ENCODE data around the gene TRPC3.
A peak's percentile ranks its signal among the peaks of the same experiment; 100 is the strongest.

The TRPC3 gene

DNA sequence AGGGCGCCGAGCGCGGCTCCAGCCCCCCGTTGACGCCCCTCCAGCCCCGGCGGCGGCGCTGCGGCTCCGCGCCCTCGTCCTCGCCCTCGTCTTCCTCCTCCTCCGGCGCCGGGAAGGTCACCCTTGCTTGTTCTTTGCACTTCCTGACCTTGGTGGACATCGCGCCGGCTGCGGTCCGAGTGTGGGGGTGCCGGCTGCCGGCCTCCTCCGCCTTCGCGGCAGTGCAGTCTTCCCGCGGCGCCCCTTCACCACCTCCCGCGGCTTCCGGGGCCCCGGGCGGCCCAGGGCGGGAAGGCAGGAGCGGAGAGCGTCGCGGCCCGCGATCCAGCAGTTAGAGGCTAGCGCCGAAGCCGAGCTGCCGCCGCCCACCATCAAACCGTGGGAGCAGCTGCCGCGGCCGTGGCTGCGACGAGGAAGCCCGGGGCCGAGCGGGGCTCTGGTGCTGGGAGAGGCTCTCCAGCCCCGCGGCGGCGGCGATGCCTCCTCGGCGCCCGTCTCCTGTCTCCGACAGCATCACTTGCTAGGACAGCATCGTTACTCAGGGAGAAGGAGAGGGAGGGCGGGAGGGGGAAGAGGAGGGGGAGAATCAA is at the start of gene TRPC3:
TRPC3 (minus strand) TSS at position 540 of the 590 bp plus-strand sequence; CDS start at position 160, 380 bp downstream.
- DNase-seq (ENCODE audit: low read depth): peak; percentile 17

DNA sequence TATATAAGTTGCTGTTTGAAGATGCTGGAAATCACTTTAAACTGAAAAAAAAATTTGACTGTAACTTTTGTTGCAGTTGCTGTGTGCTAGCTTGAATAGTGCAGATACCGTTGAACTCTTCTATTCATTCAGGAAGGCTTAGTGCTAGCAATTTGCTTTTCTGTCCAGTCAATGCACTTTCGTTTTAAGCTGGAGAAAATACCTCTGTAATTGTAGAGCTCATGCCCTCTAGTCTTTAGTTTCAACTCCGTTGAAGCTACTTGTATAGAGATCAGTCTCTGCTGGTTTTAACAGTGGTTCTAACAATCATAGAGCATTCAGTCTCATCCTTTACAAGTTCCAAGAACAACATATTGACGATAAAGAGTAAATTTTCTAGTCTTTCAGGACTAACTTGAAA is 49.0 kb upstream of the TRPC3 start:
- DNase-seq (ENCODE audit: low read depth): no peak

DNA sequence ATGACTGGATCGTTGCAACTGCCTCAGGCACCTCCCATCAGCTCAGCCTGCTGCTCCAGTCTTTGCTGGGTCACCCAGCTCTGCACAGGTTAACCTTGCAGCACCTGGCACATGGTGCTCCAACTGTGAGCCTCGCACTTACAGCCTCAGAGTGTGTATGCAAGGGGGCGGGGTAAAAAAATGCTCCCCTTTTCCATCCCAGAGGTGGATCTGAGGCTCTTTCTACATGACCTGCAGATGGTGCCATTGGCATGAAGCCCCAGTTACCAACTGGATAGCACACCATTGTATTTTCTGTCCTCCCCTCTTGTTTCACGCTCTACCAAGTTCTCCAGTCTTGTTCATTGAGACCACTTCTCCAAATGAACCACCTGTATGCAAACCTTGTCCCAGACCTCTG is 46.2 kb upstream of the TRPC3 start:
- DNase-seq (ENCODE audit: low read depth): no peak

DNA sequence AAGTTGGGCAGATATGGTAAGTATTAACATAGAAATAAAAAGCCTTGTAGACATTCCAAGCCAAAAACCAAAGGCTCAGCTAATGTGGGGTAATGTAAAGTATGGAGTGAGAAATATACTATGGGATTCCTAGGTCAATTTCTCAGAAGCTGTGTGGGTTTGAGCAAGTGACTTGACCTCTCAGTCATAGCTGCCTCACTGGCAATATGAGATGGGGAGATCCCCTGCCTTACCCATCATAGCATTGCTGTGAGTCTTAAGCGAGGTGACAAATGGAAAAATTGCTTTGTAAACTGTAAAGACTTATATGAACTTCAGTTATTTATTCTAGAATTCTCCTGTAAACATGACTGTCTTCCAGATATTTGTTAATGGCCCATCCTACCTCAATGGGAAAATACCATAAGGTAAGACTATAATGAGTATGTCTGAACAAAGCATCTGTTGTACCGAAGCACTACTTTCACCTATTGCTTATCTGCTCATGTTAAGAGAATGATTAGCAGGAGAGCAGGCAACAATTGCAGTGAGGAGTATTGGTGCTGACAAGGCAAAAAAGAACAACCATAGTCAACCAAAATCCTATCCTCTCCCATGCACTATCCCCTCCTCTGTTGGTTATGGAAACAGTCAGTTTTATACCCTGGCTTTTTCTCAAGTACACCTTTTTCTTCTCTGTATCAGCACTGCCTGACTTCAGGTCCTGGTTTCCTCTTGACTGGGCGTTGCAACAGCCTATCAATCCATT is 44.1 kb upstream of the TRPC3 start:
- no peak for DNase-seq (ENCODE audit: low read depth)

GRCh38 chr4:121991968-121992367 is 40.1 kb upstream of the TRPC3 start:
- DNase-seq (ENCODE audit: low read depth): no peak

GRCh38 chr4:121990489-121990888 is 38.6 kb upstream of the TRPC3 start:
- DNase-seq (ENCODE audit: low read depth): no peak

- DNase-seq (ENCODE audit: low read depth): no peak
These were observed 37.9 kb upstream of the TRPC3 start for GRCh38 chr4:121989715-121990114.

DNA sequence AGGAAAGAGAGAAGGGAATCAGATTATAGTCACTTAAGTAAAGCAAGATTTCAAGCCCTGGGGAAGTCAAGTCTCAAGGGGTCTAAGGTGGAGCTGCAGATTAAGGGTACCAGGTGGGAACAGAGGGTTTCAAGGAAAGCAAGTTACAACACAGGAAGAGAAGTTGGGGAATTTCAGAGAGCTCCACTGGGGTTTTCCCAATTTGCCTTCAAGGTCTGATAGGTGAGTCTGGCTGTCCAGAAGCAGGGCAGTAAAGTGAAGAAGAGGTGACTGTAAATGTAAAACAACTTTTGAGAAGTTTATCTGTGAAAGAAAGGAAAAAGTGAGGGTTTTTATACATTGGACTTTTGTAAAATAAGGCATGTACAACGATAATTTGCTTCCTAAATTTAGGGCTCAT is 37.1 kb upstream of the TRPC3 start:
- no peak for DNase-seq (ENCODE audit: low read depth)

- no peak for DNase-seq (ENCODE audit: low read depth)
These were observed 28.8 kb upstream of the TRPC3 start for GRCh38 chr4:121980643-121981042.

- no peak for DNase-seq (ENCODE audit: low read depth)
These were observed 26.3 kb upstream of the TRPC3 start for GRCh38 chr4:121978172-121978516.

- DNase-seq (ENCODE audit: low read depth): no peak
These were observed 25.7 kb upstream of the TRPC3 start for GRCh38 chr4:121977251-121978171.

DNA sequence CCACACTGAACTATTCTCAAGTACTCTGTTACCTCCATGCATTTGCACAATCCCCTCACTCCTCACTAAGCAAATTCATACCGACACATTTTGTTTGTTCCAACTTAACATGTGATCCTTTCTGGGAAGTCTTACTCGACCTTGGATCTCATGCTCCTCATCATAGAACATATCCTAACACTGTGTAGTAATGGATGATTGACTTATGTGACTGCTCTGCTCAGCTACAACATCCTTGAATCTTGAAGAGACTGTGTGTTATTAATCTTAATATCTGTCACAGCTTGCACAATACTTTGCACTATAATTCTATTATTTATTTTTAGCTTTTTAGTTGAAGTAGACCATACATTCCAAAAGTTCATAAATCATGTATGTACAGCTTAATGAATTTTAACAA is 23.9 kb upstream of the TRPC3 start:
- no peak for DNase-seq (ENCODE audit: low read depth)

GRCh38 chr4:121973816-121974215 is 22.0 kb upstream of the TRPC3 start:
- DNase-seq (ENCODE audit: low read depth): no peak

DNA sequence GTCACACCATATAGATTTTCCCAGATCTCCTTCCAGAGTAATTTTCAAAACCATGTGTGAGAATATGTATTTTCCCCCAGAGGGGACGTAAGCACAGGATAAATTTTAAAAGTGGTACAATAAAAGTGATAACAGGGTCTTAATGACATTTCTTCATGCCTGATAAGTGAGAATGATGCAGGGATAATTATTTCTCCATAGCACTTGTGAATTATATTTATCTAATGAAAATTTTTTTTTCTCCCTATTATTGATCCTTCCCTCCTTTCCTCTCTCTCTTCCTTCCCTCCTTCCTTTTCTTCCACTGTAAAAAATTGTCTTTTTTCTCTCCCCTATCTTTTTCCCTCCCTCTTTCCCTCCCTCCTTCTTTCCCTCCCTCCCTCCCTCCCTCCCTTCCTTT is 17.0 kb upstream of the TRPC3 start:
- DNase-seq (ENCODE audit: low read depth): no peak

DNA sequence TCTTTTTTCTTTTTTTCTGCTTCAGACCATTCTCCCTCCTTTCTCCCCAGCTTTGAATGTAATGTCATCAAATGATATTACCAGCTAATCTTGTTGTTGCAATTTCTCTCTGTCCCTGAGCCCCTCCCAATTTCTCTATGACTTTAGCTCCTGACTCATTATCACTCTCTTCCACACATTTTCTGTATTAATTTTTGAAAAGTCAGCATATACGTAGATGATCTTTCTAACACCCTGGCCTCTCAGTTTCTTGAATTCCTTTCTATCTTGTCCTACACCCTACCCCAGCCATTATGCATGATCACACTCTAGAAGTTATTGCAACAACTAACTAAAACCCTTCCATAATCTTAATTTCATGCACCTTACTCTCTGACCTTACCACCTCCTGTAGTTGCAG is 13.1 kb upstream of the TRPC3 start:
- DNase-seq (ENCODE audit: low read depth): no peak

DNA sequence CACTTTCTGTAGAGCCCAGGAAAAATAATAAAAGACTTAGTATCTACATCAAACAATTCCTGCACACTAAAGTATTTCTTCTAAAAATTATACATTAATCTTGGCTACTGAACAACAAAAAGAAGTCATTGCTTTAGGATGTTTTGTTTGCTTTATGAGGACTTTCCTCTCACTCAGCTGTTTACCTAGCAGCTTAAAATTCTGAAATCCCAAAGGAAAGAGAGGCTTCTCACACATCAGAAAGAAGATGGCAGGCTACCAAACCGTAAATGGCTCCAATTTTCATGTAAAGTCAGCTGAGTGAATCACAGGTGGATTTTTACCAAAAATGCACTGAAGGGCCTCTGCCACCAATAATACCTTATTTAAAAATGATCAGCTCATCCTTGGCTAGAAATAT is 9.0 kb upstream of the TRPC3 start:
- DNase-seq (ENCODE audit: low read depth): no peak

DNA sequence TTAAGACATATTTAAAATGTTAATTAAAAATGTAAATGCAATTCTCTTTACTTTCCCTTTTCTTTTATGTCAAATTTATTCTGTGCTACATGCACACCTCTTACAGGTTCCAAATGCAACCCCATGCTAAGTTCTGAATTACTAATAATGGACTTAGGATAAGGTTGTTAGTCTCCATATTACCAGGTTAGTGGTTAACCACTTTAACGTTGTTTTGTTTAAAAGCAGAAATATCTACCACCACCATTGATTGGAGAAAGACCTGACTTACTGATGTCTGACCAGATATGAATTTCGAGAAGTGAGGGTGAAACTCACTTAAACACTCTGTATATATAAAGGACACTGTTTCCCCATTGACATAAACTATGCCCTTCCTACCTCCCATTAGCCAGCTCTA is 6.9 kb upstream of the TRPC3 start:
- DNase-seq (ENCODE audit: low read depth): no peak

DNA sequence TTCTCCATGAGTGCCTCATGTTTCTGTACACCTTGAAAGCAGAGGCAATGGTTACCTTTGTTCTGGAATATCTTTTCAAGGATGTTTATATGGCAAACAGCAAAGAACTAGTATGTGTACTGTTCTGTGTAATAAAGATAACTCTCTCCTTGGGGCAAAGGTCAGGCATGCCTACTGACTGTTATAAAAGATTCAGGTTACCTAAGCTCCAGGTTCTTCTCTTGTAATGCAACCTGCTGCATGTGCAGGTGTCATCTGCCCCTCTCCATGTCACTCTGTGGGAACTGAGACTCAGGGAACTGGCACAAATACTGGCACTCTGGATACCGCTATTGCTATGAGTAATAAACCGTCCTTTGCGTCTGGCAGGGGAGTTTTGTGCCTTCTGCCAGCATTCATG is 5.4 kb upstream of the TRPC3 start:
- DNase-seq (ENCODE audit: low read depth): no peak

DNA sequence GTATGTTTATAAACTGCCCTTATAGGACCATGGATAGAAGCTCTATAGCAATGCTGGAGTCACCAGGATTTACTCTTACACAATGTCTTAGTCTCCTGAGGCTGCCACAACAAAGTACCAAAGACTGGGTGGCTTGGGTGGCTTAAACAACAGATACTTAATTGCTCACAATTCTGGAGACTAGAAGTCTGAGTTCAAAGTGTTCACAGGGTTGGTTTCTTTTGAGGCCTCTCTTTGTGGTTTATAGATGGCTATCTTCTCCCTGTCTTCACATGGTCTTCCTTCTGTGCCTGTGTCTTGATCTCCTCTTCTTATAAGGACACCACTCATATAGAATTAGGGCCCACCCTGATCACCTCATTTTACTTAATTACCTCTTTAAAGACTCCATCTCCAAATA is 2.0 kb upstream of the TRPC3 start:
- no peak for DNase-seq (ENCODE audit: low read depth)

GRCh38 chr4:121952290-121952689 is 430 bp upstream of the TRPC3 start:
- DNase-seq (ENCODE audit: low read depth): no peak

DNA sequence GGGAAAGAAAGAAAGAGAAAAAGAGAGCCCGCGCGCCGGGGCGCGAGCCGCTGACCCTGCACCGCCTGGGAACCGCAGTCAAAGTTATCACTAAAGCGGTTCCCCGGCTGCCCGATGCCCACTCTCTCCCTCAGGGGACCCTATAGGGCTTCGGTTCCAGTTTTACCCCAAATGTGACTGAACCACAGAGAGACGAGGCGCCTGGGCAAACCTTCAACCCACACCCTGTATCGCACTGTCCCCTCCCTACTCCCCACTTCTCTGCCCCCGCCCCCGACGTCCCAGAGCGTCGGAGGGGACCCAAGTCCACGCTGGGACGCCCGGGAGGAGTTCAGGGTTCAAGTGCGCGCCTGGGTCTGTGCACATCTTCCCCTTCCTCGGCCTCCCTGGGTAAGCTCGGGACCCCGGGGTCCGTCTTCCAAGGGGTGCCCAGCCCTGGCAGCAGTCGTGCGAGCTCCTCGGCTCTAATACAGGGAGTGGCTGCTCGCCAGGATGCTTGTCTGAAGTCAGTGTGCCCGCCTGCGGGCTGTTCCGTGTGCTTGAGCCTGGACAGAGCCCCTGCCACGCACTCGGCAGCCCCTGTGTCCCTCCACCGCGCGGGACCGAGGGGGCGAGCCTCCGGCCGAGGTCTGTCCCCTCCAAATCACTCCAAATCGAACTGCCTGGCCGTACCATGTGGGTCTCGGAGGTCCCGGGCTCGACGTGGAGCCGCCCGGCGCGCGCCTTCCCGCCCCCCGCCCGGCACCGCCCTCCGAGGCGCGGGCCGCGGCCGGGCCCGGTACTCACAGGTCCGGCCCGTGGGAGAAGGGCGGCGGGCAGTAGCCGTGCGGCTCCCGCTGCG is 960 bp downstream of the TRPC3 start:
- peak; percentile 4 for DNase-seq (ENCODE audit: low read depth)

- peak; percentile 85 for DNase-seq (ENCODE audit: low read depth)
These were observed 1.6 kb downstream of the TRPC3 start for GRCh38 chr4:121950212-121950679.

Data from activated T-cell treated with anti-CD3 and anti-CD28 coated beads for 1 hour (primary cell).